Esophagus muscularis mucosa (tissue), 3 donors: Measurements from ENCODE around the gene CAPZB.

Experiments used
- EP300 ChIP-seq: sonication (generic); formaldehyde crosslinking; IDR thresholded peaks from one replicate; pipeline ENCODE4 v1.6.1; 2017; ENCODE audit warnings: antibody characterized with exemption
- TF ChIP-seq, protein P1 (sequence below), 3 experiments: fragments of 200-600 bp in 2 of 3; fragments of 450-650 bp in 1 of 3; sonication (generic) in 2 of 3; IDR thresholded peaks; one replicate each; pipeline ENCODE4 v1.5.1; 2017 to 2019; ENCODE audit warnings: antibody characterized with exemption in 3 of 3, mild to moderate bottlenecking in 2 of 3, moderate library complexity in 1 of 3

DNA sequence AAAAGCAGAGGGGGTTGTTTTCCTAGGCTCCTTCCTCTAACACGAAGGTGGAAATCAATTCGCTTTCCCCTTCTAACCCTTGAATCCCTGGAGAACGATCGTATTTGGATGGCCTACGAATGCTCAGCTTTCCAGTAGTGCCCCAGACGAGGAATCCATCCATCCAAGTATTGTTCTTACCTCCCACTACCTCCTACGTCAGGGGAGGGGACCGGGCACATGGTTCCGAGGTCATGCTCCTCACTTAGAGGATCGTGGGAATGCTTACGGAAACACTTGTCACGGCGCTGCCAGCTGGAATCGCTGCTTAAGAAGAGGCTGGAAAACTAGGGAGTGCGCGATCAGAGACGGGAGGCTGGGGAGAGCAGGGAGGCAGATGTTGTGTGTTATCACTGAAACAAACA, 47.4 kb downstream of the CAPZB start:
- TF ChIP-seq EP300 = peak; percentile 80
- TF ChIP-seq, protein P1, sequence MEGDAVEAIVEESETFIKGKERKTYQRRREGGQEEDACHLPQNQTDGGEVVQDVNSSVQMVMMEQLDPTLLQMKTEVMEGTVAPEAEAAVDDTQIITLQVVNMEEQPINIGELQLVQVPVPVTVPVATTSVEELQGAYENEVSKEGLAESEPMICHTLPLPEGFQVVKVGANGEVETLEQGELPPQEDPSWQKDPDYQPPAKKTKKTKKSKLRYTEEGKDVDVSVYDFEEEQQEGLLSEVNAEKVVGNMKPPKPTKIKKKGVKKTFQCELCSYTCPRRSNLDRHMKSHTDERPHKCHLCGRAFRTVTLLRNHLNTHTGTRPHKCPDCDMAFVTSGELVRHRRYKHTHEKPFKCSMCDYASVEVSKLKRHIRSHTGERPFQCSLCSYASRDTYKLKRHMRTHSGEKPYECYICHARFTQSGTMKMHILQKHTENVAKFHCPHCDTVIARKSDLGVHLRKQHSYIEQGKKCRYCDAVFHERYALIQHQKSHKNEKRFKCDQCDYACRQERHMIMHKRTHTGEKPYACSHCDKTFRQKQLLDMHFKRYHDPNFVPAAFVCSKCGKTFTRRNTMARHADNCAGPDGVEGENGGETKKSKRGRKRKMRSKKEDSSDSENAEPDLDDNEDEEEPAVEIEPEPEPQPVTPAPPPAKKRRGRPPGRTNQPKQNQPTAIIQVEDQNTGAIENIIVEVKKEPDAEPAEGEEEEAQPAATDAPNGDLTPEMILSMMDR (IDR thresholded peaks at IDR 0.05) = no peak
